ENCODE results near the gene ARHGEF35.
"Not testable (repeated sequence)": the region's sequence is repeated elsewhere in the genome, so short reads cannot be mapped to it uniquely, and the experiment has no call there.

The ARHGEF35 gene

DNA sequence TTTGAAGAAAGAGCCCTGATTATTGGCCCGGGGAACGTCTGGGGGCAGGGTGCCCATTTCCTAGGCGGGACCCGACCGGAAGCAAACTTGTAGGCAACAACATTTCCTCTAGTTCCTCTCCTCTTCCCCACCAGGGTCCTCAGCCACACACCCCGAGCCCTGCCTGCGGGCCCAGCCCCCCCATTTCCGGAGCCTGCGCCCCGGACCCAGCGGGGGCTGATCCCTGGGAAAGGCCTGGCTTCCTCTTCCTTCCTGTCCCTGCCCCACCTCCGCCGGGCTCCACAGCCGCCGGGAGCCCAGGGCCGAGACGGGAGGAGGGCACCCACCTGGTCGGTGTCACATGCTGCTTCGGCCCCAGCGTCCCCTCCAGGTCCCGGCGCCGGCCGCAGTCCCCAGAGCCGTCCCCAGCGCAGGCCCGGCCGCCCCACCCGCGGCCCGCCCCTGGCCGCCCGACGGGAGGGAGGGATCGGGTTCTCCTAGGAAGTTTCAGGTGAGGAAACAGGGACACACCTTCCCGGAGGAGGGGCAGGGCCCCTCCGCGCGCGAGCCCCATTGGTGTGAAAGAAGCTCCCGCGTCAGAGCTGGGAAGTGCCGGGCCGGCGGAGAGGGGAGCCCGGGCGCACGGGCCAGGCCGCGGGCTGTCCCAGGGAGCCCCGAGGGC lies at the start of gene ARHGEF35:
TSS of gene ARHGEF35 (minus strand) at position 622 of the 661 bp plus-strand sequence. CDS start 7,450 bp downstream, outside the sequence.
- not testable (repeated sequence) for DNase-seq

DNA sequence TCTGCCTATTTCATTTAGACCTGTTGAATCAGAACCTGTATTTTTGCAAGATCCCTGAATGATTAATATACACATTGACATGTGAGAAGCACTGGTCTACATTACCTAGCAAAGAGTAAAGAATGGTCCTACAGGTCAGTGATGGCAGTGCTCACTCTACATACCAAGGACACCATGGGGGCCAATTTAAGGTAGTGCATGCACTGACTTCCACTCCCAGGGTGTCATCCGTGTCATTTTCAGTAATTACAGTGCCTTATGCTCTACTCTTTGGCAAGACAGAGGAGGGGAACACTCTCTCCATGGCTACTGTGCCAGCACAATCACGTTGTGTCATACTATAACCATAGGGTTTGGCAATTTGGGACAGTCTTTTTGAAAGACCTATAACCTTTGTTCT lies 49.7 kb upstream of the ARHGEF35 start:
- not testable (repeated sequence) for DNase-seq

DNA sequence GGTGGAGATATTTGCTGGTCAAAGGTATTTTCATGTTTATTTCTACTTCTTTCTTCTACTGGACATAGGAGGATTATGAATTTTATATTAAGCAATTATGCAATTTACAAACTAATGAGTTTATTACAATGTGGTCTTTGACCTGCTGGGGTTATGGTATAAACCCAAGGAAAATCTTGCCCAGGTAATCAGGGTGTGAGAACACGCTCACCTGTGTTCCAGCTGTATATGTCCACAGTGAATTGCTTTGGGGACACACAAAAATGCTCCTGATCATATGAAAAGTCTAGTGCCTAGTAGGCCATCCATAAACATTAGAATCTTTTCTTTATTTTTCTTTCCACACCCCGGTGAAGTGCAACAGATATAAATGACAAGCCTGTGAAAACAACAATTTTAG lies 43.7 kb upstream of the ARHGEF35 start, which contains the start of gene OR2A42:
TSS of gene OR2A42 (minus strand) at position 241 of the 400 bp plus-strand sequence. CDS start 6,762 bp downstream, outside the sequence.
- not testable (repeated sequence) for DNase-seq

DNA sequence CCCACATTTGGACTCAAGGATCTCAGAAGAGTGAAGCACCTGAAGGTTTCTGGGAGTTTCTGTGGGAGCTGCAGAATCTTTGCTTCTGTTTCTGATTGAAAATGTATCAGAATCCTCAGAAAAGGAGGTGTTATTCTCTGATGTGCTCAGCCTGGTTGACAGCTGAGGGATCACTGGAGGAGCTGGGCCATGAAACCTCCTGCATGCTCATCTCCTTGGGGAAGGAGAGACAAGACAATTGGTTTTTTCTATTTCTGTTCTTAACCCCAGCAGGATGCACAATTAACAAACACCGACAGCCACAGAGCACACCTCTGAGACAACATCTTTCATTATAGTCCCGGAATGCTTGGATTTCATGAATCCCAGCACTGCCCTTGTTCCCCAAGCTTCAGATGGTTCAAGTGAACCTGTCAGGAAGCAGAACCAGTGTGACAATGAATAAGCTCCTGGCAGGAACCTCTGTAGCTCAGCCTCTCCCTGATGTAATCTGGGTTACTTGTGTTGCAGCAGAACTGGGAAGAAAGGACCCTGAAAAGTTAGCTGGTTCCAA lies 43.0 kb upstream of the ARHGEF35 start:
- not testable (repeated sequence) for DNase-seq

DNA sequence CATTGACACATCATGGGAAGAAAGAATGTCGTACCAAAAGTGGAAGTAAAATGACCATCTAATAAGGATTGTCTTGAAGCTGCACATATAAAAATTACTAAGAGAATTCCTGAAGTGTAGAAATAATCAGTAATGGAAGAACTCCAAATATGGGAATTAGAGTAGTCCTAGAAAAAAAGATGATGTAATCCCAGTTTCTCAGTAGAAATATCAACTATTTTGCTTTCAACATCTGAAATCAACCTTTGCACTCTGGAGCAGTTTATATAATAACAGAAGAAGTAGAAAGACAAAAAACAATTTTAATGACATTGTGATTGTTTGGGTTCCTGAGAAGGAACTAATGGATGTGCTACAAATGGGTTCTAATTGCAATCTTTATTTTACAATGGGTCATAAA lies 37.4 kb upstream of the ARHGEF35 start:
- DNase-seq, result not testable (repeated sequence)

DNA sequence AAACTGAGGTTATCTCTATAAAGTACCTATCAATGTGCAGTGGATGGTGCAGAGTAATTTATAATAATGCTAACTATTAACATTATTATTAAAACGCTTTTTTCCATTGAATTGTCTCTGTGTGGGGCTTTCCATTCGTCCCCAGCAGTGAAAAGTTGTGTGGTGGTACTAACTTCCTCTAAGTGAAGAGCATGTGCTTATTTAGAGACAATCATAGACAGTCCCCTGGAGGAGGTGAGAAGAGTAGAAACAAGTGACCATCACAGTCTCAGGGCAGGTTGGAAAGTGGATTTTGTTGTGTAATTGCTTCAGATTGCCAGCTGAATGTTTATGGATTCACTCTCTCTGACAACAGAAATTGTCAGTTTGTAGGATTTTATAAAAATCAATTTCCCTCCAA lies 35.4 kb upstream of the ARHGEF35 start:
- DNase-seq, result not testable (repeated sequence)

DNA sequence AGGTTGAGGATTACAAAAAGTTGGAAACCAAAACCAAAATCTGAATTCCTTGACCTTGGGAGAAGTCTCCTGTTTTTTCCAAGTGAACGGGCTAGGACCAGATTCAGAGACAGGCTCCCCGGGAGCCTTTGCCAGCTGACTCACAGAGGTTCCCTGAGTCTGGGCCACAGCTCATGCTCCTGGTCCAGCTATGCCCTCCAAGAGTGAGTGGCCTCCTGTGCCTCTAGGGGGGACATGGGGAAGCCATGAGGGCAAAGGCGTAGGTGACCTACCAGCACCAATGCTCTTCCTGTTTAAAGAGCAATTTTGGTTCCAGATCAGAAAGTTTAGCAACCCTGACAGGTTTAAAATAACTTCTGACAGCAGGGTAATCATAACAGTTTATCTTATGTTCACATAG lies 33.2 kb upstream of the ARHGEF35 start:
- not testable (repeated sequence) for DNase-seq

DNA sequence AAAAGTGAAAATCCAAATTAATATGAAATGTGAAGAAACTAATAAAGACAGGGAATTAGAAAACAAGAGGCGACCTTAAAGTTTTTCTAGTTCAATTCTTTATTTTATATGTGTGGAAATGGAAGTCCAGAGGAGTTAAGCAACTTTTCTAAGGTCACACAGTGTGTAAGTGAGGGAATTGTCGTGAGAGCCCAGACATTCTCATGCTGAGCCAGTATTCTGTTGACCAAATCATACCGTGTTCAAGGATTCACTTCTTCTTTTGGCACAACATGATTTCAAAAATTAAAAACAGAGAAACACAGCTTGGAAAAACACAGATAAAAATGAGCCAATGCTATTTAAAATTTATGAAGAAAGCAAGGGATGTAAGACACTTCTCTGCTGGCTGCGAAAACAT lies 31.2 kb upstream of the ARHGEF35 start:
- DNase-seq, result not testable (repeated sequence)

DNA sequence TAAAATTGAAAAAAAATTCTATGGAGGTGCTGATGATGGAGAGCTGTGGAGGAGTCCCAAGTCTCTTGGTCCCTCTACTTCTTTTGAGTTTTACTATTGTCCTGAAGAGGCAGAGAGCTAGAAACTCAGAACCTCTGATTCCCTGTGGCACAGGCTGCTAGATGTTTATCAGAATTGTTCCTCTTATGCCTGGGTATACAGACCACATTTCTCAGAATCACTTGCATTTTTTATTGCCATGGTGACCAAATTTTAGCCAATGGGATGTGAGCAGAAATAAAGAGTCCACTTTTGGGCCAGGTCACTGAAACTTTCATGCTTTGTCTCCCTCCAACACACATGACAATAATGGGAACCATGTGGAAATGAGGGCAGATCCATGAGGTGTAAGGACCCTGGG lies 28.0 kb upstream of the ARHGEF35 start:
- not testable (repeated sequence) for DNase-seq

DNA sequence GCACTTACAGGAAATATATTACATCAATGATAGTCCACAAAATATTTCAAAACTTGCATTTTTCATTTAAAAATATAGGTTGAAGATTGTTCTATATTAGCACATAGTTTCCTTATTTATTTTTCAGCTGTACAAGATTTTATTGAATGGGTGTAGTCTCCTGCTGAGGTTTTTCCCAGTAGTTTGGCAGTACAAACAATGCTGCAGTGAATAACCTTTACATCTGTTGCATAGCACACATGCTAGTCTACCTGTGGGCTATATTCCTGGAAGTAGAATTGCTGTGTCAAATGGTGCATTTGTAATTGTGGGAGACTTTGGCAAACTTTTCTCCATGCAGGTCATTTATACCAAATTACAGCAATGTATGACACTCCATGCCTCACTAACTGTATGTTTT lies 24.9 kb upstream of the ARHGEF35 start:
- not testable (repeated sequence) for DNase-seq

DNA sequence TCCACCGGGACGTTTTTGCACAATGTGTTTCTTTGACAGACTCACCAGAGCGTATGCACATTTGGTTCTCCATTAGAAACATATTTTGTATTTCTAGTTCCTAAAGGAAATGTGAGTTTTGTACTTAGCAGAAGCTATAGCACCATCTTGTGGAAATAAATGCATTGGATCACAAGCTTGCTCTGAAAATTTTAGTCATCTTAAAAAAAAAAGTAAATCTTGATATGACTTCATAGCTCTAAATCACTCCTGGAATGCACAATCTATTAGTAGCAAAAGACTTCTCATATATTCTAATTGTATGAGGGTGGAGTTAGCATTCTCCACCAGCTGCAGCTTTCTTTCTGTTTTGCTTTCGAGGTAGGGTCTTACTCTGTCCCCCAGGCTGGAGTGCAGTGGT lies 23.5 kb upstream of the ARHGEF35 start:
- not testable (repeated sequence) for DNase-seq

DNA sequence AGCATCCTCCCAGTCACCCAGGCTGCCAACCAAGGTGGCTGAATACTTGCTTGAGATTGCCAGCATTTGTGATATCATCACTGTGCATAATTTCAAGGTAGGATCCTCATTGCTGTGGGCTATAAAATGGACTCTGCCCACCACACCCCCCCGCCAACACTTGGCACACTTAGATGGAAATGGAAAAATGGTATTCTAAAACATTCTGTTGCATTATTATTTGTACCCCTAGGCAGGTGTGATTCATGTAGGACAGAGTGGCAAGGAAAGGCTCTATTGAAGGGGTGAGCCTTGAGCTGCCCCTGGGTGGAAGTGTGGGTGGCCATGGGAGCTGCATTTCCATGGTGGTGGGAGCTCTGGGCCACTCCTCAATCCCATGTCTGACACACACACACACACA lies 22.9 kb upstream of the ARHGEF35 start:
- not testable (repeated sequence) for DNase-seq

DNA sequence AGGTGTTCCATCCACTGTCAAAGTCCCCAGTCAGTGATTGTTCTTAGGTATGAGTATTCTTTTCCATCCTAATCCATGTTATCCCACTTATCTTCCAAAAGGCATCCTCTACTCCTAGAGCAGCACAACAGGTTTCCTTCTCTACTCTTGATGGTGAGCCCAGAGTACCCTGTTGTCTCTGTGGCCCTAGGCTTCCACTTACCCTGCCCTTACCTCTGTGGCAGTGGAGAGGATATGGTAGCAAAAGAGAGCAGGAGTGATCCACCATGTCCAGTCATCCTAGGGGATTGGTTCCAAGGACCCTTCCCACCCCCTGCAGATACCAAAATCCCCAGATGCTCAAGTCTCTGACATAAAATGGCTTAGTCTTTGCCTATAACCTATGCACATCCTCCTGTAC lies 21.6 kb upstream of the ARHGEF35 start:
- DNase-seq, result not testable (repeated sequence)

DNA sequence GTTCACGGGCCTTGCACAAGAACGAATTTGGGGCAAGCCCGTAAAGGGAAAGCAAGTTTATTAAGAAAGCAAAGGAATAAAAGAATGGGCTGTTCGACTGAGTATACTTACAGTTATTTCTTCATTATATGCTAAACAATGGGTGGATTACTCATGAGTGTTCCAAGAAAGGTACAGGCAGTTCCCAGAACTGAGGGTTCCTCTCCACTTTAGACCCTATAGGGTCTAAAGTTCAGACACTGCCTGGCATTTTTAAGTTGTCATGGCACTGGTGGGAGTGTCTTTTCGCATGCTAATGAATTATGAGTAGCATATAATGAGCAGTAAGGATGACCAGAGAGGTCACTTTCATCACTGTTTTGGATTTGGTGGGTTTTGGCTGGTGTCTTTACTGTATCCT lies 9.7 kb upstream of the ARHGEF35 start:
- DNase-seq, result not testable (repeated sequence)

DNA sequence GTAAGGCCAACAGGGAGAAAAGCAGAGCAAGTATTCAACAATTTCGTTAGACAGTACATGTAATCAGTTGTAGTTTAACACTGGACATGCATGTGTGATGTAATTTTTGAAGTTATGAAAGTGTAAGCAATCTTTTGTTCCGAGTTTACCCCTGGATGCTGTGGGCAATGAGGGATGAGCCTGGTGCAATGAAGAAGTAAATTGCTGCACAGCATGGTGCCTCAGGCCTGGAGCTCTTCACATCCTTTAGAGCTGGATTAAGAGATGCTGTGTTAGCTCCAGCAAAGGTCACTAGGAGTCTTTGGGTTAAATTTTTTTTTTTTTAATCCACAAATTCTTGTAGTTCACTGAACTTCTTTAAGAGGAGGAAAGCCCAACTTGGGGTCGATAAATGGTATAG lies 7.5 kb upstream of the ARHGEF35 start:
- DNase-seq, result not testable (repeated sequence)

DNA sequence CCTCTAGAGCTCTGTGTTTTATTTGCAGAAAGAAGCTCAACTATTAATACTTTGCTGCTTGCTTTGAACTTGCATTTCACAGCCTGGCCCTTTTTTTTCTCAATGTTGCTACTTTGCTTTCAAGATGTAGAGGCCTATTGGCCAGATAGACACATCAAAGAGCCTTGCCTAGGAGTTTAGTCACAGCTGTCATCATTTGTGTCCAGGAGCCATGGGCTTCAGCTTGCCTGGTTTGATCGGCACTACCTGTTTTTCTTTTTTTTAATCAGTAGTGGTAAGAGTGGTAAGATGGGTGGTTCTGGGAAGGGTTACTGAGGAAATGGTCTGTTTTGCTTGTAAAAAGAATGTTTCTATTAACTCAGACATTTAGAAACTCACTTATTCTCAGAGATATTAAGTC lies 6.3 kb upstream of the ARHGEF35 start:
- DNase-seq, result not testable (repeated sequence)

DNA sequence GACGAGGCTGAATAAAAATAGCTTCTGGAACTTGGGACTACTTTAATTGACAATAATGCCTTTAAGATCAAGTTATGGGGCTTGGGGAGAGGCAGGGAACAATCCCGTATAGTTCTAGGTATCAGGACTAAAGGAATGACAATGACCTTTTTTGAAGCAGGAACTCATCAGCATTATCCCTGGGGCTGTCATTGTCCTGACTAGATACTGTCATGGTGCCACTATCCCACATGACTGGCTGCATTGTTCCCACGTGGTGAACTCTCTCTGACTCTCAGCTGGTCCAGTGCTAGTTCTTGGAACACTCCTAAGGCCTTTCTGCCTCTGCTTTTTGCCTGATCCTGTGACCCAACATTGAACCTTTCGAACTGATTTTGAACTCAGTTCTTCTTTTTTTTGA lies 3.3 kb upstream of the ARHGEF35 start:
- DNase-seq, result not testable (repeated sequence)

DNA sequence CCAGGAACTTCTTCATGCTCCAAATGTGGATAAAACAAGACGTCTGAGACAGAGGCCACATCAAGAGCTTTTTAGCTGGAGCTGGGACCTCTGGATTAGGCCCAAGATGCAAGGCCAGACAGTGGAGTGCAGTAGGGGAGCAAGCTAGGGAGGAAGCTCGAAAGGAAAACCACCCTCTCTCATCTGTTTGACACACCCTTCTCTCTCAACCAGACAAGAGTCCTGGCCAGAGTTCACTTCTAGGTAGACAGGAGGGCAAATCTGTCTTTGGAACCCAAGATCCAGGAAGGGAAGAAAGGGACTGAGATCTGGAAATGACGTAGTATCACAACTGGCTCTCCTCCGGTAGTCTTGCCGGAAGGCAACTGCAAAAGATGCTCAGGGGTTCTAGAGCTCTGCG lies 1.2 kb downstream of the ARHGEF35 start:
- DNase-seq, result not testable (repeated sequence)

DNA sequence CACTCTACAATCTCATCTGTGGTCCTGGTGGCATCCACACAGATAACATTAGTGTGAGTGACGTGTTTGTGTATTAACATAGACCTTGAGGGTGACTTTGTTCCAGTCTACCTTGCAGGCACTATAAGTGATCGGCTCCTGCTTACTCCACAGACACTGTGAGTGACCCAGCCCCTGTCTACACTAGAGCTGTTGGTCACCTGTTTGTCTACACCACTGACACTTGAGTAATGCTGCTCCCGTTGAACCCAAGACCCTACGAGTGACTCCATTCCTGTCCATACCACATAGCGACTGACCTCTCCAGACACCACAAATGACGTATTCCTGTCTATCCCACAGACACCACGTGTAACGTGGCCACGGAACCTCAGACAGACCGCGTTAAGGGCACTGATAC lies 1.9 kb downstream of the ARHGEF35 start:
- DNase-seq, result not testable (repeated sequence)

DNA sequence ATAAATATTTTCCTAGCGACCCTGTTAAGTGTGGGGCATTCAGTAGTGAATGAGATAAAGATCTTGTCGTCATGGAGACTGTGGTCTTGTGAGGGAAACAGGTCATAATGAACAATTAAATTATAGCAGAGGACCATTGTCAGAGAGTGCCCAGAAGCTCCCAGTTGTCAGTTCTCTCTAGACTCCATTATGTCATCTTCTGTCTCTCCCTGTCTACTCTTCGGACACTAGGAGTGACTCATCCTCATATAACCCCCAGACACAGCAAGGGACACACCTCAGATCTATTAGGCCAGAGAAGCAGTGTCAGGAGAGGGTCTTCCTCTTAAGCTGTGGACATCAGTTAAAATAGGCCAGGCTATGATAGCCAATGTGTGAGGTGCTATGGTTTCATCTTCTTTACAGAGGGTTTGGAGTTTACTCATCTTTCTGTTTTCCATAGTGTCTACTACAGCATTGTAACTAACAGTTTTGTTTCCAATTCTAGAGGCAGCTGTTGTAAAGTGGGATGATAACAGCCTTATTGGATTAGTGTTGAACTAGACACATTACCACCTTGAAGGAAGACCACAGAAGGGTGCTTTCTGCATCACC lies 7.0 kb downstream of the ARHGEF35 start:
- not testable (repeated sequence) for DNase-seq

DNA sequence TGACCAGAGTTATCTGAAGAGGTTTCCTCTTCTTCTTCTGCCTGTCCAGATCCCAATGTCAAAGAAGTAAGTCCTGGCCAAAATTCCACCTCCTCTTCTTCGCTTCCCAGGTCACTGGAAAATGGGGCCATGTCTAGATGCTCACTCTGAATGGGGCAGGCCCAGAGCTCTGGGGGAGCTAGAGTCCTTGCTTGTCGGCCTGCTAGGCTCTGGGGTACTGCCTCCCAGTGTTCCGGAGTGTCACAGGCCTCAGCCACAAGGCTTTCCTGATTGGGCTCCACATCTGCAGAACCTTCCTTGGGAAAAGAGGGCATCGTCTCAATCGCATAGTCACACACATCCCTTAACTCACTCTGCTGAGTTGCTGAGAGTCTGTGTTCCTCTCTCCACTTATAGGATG lies 7.8 kb downstream of the ARHGEF35 start:
- DNase-seq, result not testable (repeated sequence)

DNA sequence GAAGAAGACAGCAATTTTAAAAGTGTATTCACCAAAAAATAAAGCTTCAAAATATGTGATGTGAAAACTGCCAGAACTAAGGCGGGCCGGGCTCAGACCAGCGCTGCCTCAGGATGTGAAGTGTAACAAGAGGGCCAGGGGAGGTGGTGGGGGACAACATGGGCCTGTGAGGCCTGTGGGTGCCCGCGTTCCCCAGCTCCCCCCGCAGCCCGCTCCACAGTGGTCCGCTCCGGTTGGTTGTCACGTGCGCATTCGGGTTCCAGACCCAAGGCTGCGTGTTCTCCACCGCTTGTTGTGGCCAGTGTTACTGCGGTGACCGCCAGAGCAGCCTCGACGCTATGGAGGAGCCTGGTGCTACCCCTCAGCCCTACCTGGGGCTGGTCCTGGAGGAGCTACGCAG lies 12.5 kb downstream of the ARHGEF35 start, which contains the start of gene CTAGE4:
TSS of gene CTAGE4 (plus strand) at position 301 of the 400 bp plus-strand sequence. CDS start at position 339, 38 bp downstream.
- not testable (repeated sequence) for DNase-seq

DNA sequence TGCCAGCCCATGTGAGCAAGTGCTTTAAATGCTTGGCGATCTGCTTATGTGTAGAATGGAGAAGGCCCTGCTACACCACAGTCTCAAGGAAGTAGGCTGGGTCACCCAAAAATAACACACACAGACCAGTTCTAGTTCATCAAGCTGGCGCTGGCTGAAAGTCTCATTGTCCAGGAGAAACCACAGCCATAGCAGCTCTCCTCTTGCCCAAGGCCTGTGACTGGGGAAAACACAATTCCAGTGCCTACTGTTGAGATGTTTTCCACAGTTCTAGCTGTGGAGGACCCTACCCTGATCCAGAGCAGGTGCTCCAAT lies 16.5 kb downstream of the ARHGEF35 start:
- not testable (repeated sequence) for DNase-seq

Measured in bone marrow (tissue), 2 donors.